DOHH2 (cell line): ENCODE measurements around the gene ATXN7.

Source experiments
- H3F3A ChIP-seq: fragments of 200-600 bp; sonication (generic), shearing (Covaris generic); 2 replicates; pipeline ENCODE4 v1.6.0; 2016; ENCODE audit warnings: antibody characterized with exemption, mild to moderate bottlenecking; ENCODE audit not compliant: control insufficient read depth, insufficient read depth
- H3K27ac ChIP-seq: fragments of 200-600 bp; sonication (generic); 2 replicates; pipeline ENCODE4 v1.5.1; 2014; ENCODE audit warnings: low read depth, mild to moderate bottlenecking, low read length, moderate library complexity
- H3K27me3 ChIP-seq: fragments of 200-600 bp; sonication (generic); 2 replicates; pipeline ENCODE4 v1.6.1; 2014; ENCODE audit warnings: mild to moderate bottlenecking, low read length, mixed read lengths; ENCODE audit not compliant: control insufficient read depth
- H3K36me3 ChIP-seq: fragments of 200-600 bp; sonication (generic); 2 replicates; pipeline ENCODE4 v1.6.1; 2014; ENCODE audit warnings: mild to moderate bottlenecking, low read length, moderate library complexity, mixed read lengths; ENCODE audit not compliant: control insufficient read depth
- H3K4me1 ChIP-seq: fragments of 200-600 bp; sonication (generic); 2 replicates; pipeline ENCODE4 v1.6.1; 2014; ENCODE audit warnings: mild to moderate bottlenecking, low read length, mixed read lengths; ENCODE audit not compliant: control insufficient read depth
- H3K4me2 ChIP-seq: fragments of 200-600 bp; sonication (generic); 2 replicates; pipeline ENCODE4 v1.6.0; 2014; ENCODE audit warnings: mild to moderate bottlenecking, low read length, moderate library complexity
- H3K4me3 ChIP-seq: fragments of 200-600 bp; sonication (generic); 2 replicates; pipeline ENCODE4 v1.5.1; 2014; ENCODE audit warnings: mild to moderate bottlenecking, low read length, mixed read lengths
- H3K79me2 ChIP-seq: fragments of 200-600 bp; sonication (generic); 2 replicates; pipeline ENCODE4 v1.6.1; 2014; ENCODE audit warnings: mild to moderate bottlenecking, low read length, mixed read lengths; ENCODE audit not compliant: control insufficient read depth
- H3K9me2 ChIP-seq: fragments of 200-600 bp; sonication (generic); replicated peaks from 2 replicates; pipeline ENCODE4 v1.6.1; 2014; ENCODE audit warnings: mild to moderate bottlenecking, low read length, mixed read lengths; ENCODE audit not compliant: control insufficient read depth
- H3K9me3 ChIP-seq: fragments of 200-600 bp; sonication (generic); 2 replicates; pipeline ENCODE4 v1.6.1; 2014; ENCODE audit warnings: antibody characterized with exemption, low read length, mixed read lengths; ENCODE audit not compliant: control insufficient read depth, insufficient read depth
- H4K20me1 ChIP-seq: fragments of 200-600 bp; sonication (generic); 2 replicates; pipeline ENCODE4 v1.6.0; 2014; ENCODE audit warnings: low read depth, mild to moderate bottlenecking, antibody characterized with exemption, low read length, moderate library complexity; ENCODE audit not compliant: control insufficient read depth, insufficient read depth
- CTCF ChIP-seq: fragments of 200-600 bp; sonication (generic); IDR thresholded peaks from one replicate; pipeline ENCODE4 v1.5.1; 2014; ENCODE audit warnings: antibody characterized with exemption, mild to moderate bottlenecking, low read depth, low read length; ENCODE audit not compliant: poor library complexity, severe bottlenecking
- EZH2phosphoT487 ChIP-seq: fragments of 200-600 bp; sonication (generic); IDR thresholded peaks from 2 replicates; pipeline ENCODE4 v1.6.1; 2017; ENCODE audit warnings: borderline replicate concordance, mild to moderate bottlenecking, antibody characterized with exemption, low read length, moderate library complexity, mixed read lengths

The ATXN7 gene

GRCh38 chr3:64049136-64049535 lies 185.5 kb downstream of the ATXN7 start:
- no peaks in the 10 kb centered on the region for H3K27me3 ChIP-seq
- H3K79me2 ChIP-seq, result no peaks in the 10 kb centered on the region
- H3K4me3 ChIP-seq, result no peak overlapping the region
- H3K9me2 ChIP-seq, result no peaks in the 10 kb centered on the region
- no peaks in the 10 kb centered on the region for H3F3A ChIP-seq
- no peak for TF ChIP-seq CTCF
- no peak for TF ChIP-seq EZH2phosphoT487
- no peaks in the 10 kb centered on the region for H3K9me3 ChIP-seq
- no peak overlapping the region for H3K27ac ChIP-seq
- H3K36me3 ChIP-seq, result no peaks in the 10 kb centered on the region
- no peak overlapping the region for H3K4me2 ChIP-seq
- no peaks in the 10 kb centered on the region for H4K20me1 ChIP-seq
- H3K4me1 ChIP-seq, result peaks cover 9% of the 10 kb centered on the region

- no peaks in the 10 kb centered on the region for H3K27me3 ChIP-seq
- no peaks in the 10 kb centered on the region for H3K79me2 ChIP-seq
- TF ChIP-seq EZH2phosphoT487 (no peak), CTCF (no peak)
- no peaks in the 10 kb centered on the region for H3F3A ChIP-seq
- H3K9me3 ChIP-seq, result no peaks in the 10 kb centered on the region
- no peak overlapping the region for H3K27ac ChIP-seq
- H3K4me1 ChIP-seq, result peaks cover 9% of the 10 kb centered on the region
- no peaks in the 10 kb centered on the region for H3K9me2 ChIP-seq
- no peak overlapping the region for H3K4me3 ChIP-seq
- no peaks in the 10 kb centered on the region for H4K20me1 ChIP-seq
- H3K36me3 ChIP-seq, result no peaks in the 10 kb centered on the region
- H3K4me2 ChIP-seq, result no peak overlapping the region
Measured at GRCh38 chr3:64049832-64050231, 186.2 kb downstream of the ATXN7 start.
